GM12892 (cell line): ENCODE results near the gene NAV2.

Experiments
- POLR2A ChIP-seq: IDR thresholded peaks from 2 replicates; pipeline ENCODE4 v1.6.1; 2011; ENCODE audit warnings: low read depth, low read length, control low read depth
- POLR2AphosphoS5 ChIP-seq: IDR thresholded peaks from 2 replicates; pipeline ENCODE4 v1.6.1; 2011; ENCODE audit warnings: low read depth, low read length, control low read depth
- TAF1 ChIP-seq: IDR thresholded peaks from 2 replicates; pipeline ENCODE4 v1.6.1; 2011; ENCODE audit warnings: low read depth, mild to moderate bottlenecking, control low read depth, low read length, borderline replicate concordance

DNA sequence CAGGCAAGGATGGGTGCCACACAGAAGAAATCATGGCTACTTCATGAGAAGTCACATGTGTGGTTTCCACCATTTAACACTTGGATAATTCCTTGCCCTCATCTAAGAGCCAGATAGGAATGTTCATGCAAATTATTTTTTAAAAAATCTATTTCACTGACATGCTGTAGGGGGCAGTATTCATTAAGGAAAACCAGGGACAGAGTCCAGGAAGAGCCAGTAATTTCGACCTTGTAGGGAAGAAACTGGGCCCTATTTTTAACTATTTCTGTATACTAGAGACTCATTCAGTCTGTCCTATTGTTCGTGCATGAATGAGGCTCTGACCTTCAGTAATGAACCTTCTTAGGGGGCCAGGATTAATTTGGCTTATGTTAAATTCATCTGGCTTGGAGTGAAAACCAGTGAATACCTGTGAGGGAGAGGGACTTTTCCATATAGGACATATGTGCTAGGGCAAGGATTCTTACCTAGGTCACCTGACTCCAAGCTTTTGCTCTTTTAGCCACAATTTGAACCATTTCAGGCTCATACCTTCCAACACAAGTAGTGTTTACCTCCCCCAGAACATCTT, 192.7 kb downstream of the NAV2 start:
- no peak for TF ChIP-seq POLR2AphosphoS5
- TF ChIP-seq POLR2A, result no peak
- TF ChIP-seq TAF1, result no peak
